ENCODE measurements around the gene PDILT.

GRCh38 chr16:20347666-20348364 is 56.7 kb downstream of the PDILT start:
- TF ChIP-seq CTCF (conservative IDR thresholded peaks at IDR 0.05; ENCODE audit: low read depth in 2 of 2) (no peak), EZH2phosphoT487 (IDR thresholded peaks at IDR 0.05; ENCODE audit: unreplicated experiment) (no peak), POLR2AphosphoS5 (IDR thresholded peaks at IDR 0.05; ENCODE audit: low read depth) (no peak), REST (IDR thresholded peaks at IDR 0.05; ENCODE audit: unreplicated experiment) (no peak), ZNF331 (CRISPR knock-in tag; IDR thresholded peaks at IDR 0.05; ENCODE audit: low read depth) (no peak), EZH2 (IDR thresholded peaks at IDR 0.05; ENCODE audit: low read depth, unreplicated experiment) (no peak), JUNB (IDR thresholded peaks at IDR 0.05; ENCODE audit: unreplicated experiment) (no peak), CREB1 (CRISPR knock-in tag; IDR thresholded peaks at IDR 0.05; ENCODE audit: low read depth) (no peak), ETS1 (IDR thresholded peaks at IDR 0.05) (no peak)
